Uterus (tissue), 2 donors: ENCODE data around the gene PRIM2.

Source experiments
- POLR2A ChIP-seq, 2 donors: fragments of 450-650 bp; IDR thresholded peaks; one replicate each; pipeline ENCODE4 v1.6.1; 2016; ENCODE audit warnings: antibody characterized with exemption in 2 of 2, mild to moderate bottlenecking in 1 of 2, moderate library complexity in 1 of 2
- TF ChIP-seq, protein P1 (sequence below), 4 experiments: fragments of 200-600 bp in 2 of 4; fragments of 450-650 bp in 2 of 4; sonication (generic) in 2 of 4; IDR thresholded peaks; one replicate each; pipeline ENCODE4 v1.5.1; 2016 to 2019; ENCODE audit warnings: antibody characterized with exemption in 4 of 4, mild to moderate bottlenecking in 2 of 4, moderate library complexity in 1 of 4

DNA sequence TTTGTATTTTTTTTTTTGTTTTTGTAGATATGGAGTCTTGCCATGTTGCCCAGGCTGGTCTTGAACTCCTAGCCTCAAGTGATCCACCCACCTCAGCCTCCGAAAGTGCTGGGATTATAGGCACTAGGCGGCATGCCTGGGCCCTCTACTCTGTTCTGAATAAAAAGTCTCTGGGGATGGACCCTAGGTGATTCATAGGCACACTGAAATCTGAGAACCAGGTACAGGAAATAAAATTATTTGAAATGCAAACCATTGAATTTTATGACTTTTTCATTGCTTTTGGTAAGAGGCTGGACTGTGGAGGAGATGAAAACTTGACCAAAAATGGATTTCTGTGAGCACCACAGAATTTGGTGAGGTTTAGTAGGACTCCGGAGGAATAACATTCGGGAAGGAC lies 117.5 kb downstream of the PRIM2 start:
- TF ChIP-seq, protein P1, sequence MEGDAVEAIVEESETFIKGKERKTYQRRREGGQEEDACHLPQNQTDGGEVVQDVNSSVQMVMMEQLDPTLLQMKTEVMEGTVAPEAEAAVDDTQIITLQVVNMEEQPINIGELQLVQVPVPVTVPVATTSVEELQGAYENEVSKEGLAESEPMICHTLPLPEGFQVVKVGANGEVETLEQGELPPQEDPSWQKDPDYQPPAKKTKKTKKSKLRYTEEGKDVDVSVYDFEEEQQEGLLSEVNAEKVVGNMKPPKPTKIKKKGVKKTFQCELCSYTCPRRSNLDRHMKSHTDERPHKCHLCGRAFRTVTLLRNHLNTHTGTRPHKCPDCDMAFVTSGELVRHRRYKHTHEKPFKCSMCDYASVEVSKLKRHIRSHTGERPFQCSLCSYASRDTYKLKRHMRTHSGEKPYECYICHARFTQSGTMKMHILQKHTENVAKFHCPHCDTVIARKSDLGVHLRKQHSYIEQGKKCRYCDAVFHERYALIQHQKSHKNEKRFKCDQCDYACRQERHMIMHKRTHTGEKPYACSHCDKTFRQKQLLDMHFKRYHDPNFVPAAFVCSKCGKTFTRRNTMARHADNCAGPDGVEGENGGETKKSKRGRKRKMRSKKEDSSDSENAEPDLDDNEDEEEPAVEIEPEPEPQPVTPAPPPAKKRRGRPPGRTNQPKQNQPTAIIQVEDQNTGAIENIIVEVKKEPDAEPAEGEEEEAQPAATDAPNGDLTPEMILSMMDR (IDR thresholded peaks at IDR 0.05), result no peak
- no peak for TF ChIP-seq POLR2A (IDR thresholded peaks at IDR 0.05)
